ENCODE results near the gene IL37.

- TF ChIP-seq ZNF274 (IDR thresholded peaks at IDR 0.05; ENCODE audit: low read depth, low read length) (no peak), YY1 (IDR thresholded peaks at IDR 0.05; ENCODE audit: insufficient read depth, insufficient read length) (no peak)
These were observed 746 bp upstream of the IL37 start for GRCh38 chr2:112910219-112910618.
